Naive thymus-derived CD8-positive, alpha-beta T cell (primary cell): ENCODE results near the gene TGM6. TPM values are rescaled to one million over a fixed set of nuclear protein-coding genes. Genes with fewer than 3 reads are reported as not detected.
"Not testable (repeated sequence)": the region's sequence is repeated elsewhere in the genome, so short reads cannot be mapped to it uniquely, and the experiment has no call there.

Experiments
- ATAC-seq, 2 donors: fragments of 150-1000 bp; cut with Tn5 transposase in 1 of 2; sonication (Bioruptor Pico), chemical (Tn5 transposase) in 1 of 2; 1 replicate in 1 of 2; 2 replicates in 1 of 2; pipeline ENCODE4 v1.10.0; 2021; ENCODE audit warnings: mild to moderate bottlenecking in 2 of 2, moderate library complexity in 2 of 2
- POLR2A ChIA-PET: fragments of 350-600 bp; sonication (Branson Sonifier 250); formaldehyde crosslinking; loops from one replicate; lab custom pipeline; 2021; ENCODE audit warnings: antibody characterized with exemption; lab: Charles Lee
- DNase-seq, 10 donors: peaks; one replicate each; pipeline versions ENCODE4 v3.0.0 to v3.0.0-alpha.2; 2020 to 2022
- H3K27ac Mint-ChIP-seq, 10 donors: one replicate each; pipeline ENCODE4 v1.8.0; 2020 to 2022; ENCODE audit warnings: mild to moderate bottlenecking in 10 of 10, mixed read lengths in 10 of 10, moderate library complexity in 4 of 10, inconsistent platforms in 1 of 10
- H3K27me3 Mint-ChIP-seq, 5 donors: one replicate each; pipeline ENCODE4 v1.8.0; 2021 to 2022; ENCODE audit warnings: mixed read lengths in 5 of 5
- H3K36me3 Mint-ChIP-seq, 3 donors: one replicate each; pipeline ENCODE4 v1.8.0; 2020 to 2022; ENCODE audit warnings: mixed read lengths in 3 of 3, mild to moderate bottlenecking in 2 of 3, inconsistent platforms in 1 of 3
- H3K4me1 Mint-ChIP-seq, 4 donors: one replicate each; pipeline ENCODE4 v1.8.0; 2021 to 2022; ENCODE audit warnings: mixed read lengths in 4 of 4
- H3K4me3 Mint-ChIP-seq, 10 donors: one replicate each; pipeline ENCODE4 v1.8.0; 2020 to 2022; ENCODE audit warnings: mild to moderate bottlenecking in 10 of 10, mixed read lengths in 10 of 10, moderate library complexity in 6 of 10, inconsistent platforms in 1 of 10
- H3K9me3 Mint-ChIP-seq, 9 donors: one replicate each; pipeline ENCODE4 v1.8.0; 2020 to 2022; ENCODE audit warnings: mixed read lengths in 9 of 9, mild to moderate bottlenecking in 3 of 9, inconsistent platforms in 1 of 9, moderate library complexity in 1 of 9
- polyA plus RNA-seq, 3 donors: library from polyadenylated mRNA; unstranded; fragments of 300-500 nt; fragmentation: Illumina TruSeq; gene quantifications; one replicate each; pipeline ENCODE4 v1.2.3, GENCODE V29; 2021
- total RNA-seq, 8 experiments: library from RNA in 2 of 8; stranded (reverse) in 2 of 8; gene quantifications; one replicate each; pipeline ENCODE4 v1.2.3 and lab custom pipeline; 2021 to 2026

Gene TGM6
- total and polyA plus RNA-seq, 5 experiments from 2014 or later = not detected

- H3K9me3 Mint-ChIP-seq = peaks cover 0 to 15% (median 4%) of the 10 kb centered on the region in 9 donors
Observed at GRCh38 chr20:2403291-2404052, 22.8 kb downstream of the TGM6 start.

GRCh38 chr20:2405693-2406065 lies 25.0 kb downstream of the TGM6 start:
- peaks cover 0 to 7% (median 5%) of the 10 kb centered on the region in 3 donors for H3K36me3 Mint-ChIP-seq
- H3K27ac Mint-ChIP-seq = no peak overlapping the region
- no peak overlapping the region for H3K4me3 Mint-ChIP-seq
- ATAC-seq (no peak), DNase-seq (no peak)
- H3K27me3 Mint-ChIP-seq = peaks cover 8 to 50% (median 29%) of the 10 kb centered on the region in 5 donors
- H3K4me1 Mint-ChIP-seq = no peaks in the 10 kb centered on the region
- POLR2A ChIA-PET = no interaction called here
- H3K9me3 Mint-ChIP-seq = peaks cover 0 to 15% (median 4%) of the 10 kb centered on the region in 9 donors

More at GRCh38 chr20:2403291-2404052, 22.8 kb downstream of the TGM6 start:
- H3K4me3 Mint-ChIP-seq = no peak overlapping the region
- POLR2A ChIA-PET = no interaction called here
- no peaks in the 10 kb centered on the region for H3K4me1 Mint-ChIP-seq
- H3K27ac Mint-ChIP-seq = no peak overlapping the region
- H3K27me3 Mint-ChIP-seq = peaks cover 8 to 28% (median 18%) of the 10 kb centered on the region in 5 donors
- ATAC-seq (no peak), DNase-seq (no peak)
- peaks cover 0 to 5% (median 5%) of the 10 kb centered on the region in 3 donors for H3K36me3 Mint-ChIP-seq

- Mint-ChIP-seq H3K9me3 (peaks cover 0 to 15% (median 4%) of the 10 kb centered on the region in 9 donors), H3K27me3 (peaks cover 13 to 67% (median 32%) of the 10 kb centered on the region in 5 donors)
- POLR2A ChIA-PET, H3K27ac Mint-ChIP-seq, H3K4me3 Mint-ChIP-seq, H3K36me3 Mint-ChIP-seq, H3K4me1 Mint-ChIP-seq, DNase-seq, ATAC-seq: not testable (repeated sequence)
Observed at GRCh38 chr20:2407355-2407754, 26.7 kb downstream of the TGM6 start.

GRCh38 chr20:2408111-2408510 lies 27.4 kb downstream of the TGM6 start:
- H3K4me1 Mint-ChIP-seq = no peaks in the 10 kb centered on the region
- ATAC-seq (no peak), DNase-seq (no peak)
- peaks cover 13 to 69% (median 33%) of the 10 kb centered on the region in 5 donors for H3K27me3 Mint-ChIP-seq
- peaks cover 0 to 15% (median 4%) of the 10 kb centered on the region in 9 donors for H3K9me3 Mint-ChIP-seq
- POLR2A ChIA-PET = no interaction called here
- no peak overlapping the region for H3K27ac Mint-ChIP-seq
- H3K36me3 Mint-ChIP-seq = peaks cover 0 to 7% (median 5%) of the 10 kb centered on the region in 3 donors
- H3K4me3 Mint-ChIP-seq = no peak overlapping the region

- H3K9me3 Mint-ChIP-seq = no peaks in the 10 kb centered on the region
- POLR2A ChIA-PET = no interaction called here
- H3K4me3 Mint-ChIP-seq = no peak overlapping the region
- H3K36me3 Mint-ChIP-seq = no peaks in the 10 kb centered on the region
- DNase-seq (no peak), ATAC-seq (no peak)
- H3K4me1 Mint-ChIP-seq = no peaks in the 10 kb centered on the region
- peaks cover 8 to 29% (median 20%) of the 10 kb centered on the region in 5 donors for H3K27me3 Mint-ChIP-seq
- H3K27ac Mint-ChIP-seq = no peak overlapping the region
Observed at GRCh38 chr20:2416541-2417212, 36.0 kb downstream of the TGM6 start.

GRCh38 chr20:2417213-2417541 lies 36.5 kb downstream of the TGM6 start:
- Mint-ChIP-seq H3K27me3 (peaks cover 8 to 30% (median 22%) of the 10 kb centered on the region in 5 donors), H3K9me3 (no peaks in the 10 kb centered on the region), H3K4me1 (no peaks in the 10 kb centered on the region), H3K27ac (no peak overlapping the region), H3K36me3 (no peaks in the 10 kb centered on the region), H3K4me3 (no peak overlapping the region)
- DNase-seq (no peak), ATAC-seq (no peak)
- POLR2A ChIA-PET = no interaction called here

- Mint-ChIP-seq H3K9me3 (no peaks in the 10 kb centered on the region), H3K27ac (no peak overlapping the region), H3K4me1 (no peaks in the 10 kb centered on the region), H3K27me3 (peaks cover 10 to 28% (median 19%) of the 10 kb centered on the region in 5 donors), H3K36me3 (no peaks in the 10 kb centered on the region), H3K4me3 (no peak overlapping the region)
- ATAC-seq (no peak), DNase-seq (no peak)
- POLR2A ChIA-PET = no interaction called here
Observed at GRCh38 chr20:2418388-2418787, 37.7 kb downstream of the TGM6 start.

GRCh38 chr20:2420510-2420909 lies 39.8 kb downstream of the TGM6 start:
- POLR2A ChIA-PET = no interaction called here
- DNase-seq = no peak
- Mint-ChIP-seq H3K4me3 (no peak overlapping the region), H3K27ac (no peak overlapping the region), H3K4me1 (no peaks in the 10 kb centered on the region), H3K36me3 (no peaks in the 10 kb centered on the region), H3K9me3 (no peaks in the 10 kb centered on the region), H3K27me3 (peaks cover 8 to 23% (median 15%) of the 10 kb centered on the region in 5 donors)
- no peak for ATAC-seq

GRCh38 chr20:2421247-2421646 lies 40.5 kb downstream of the TGM6 start:
- POLR2A ChIA-PET = no interaction called here
- no peak for ATAC-seq
- no peaks in the 10 kb centered on the region for H3K9me3 Mint-ChIP-seq

GRCh38 chr20:2429051-2429450 lies 48.4 kb downstream of the TGM6 start:
- DNase-seq = no peak
- Mint-ChIP-seq H3K4me3 (no peak overlapping the region), H3K4me1 (no peaks in the 10 kb centered on the region), H3K9me3 (no peaks in the 10 kb centered on the region), H3K27me3 (peaks cover 16 to 45% (median 25%) of the 10 kb centered on the region in 5 donors), H3K36me3 (peaks cover 0 to 2% (median 0%) of the 10 kb centered on the region in 3 donors), H3K27ac (no peak overlapping the region)
- ATAC-seq = no peak
- POLR2A ChIA-PET = no interaction called here

More at GRCh38 chr20:2421247-2421646, 40.5 kb downstream of the TGM6 start:
- Mint-ChIP-seq H3K4me3 (no peak overlapping the region), H3K36me3 (peaks cover 0 to 2% (median 0%) of the 10 kb centered on the region in 3 donors), H3K4me1 (no peaks in the 10 kb centered on the region), H3K27ac (no peak overlapping the region), H3K27me3 (peaks cover 7 to 26% (median 11%) of the 10 kb centered on the region in 5 donors)
- no peak for DNase-seq

- Mint-ChIP-seq H3K27ac (no peak overlapping the region), H3K27me3 (peaks cover 16 to 45% (median 25%) of the 10 kb centered on the region in 5 donors), H3K36me3 (peaks cover 0 to 2% (median 0%) of the 10 kb centered on the region in 3 donors), H3K9me3 (no peaks in the 10 kb centered on the region), H3K4me3 (no peak overlapping the region), H3K4me1 (no peaks in the 10 kb centered on the region)
- DNase-seq (no peak), ATAC-seq (no peak)
- POLR2A ChIA-PET = no interaction called here
Observed at GRCh38 chr20:2430538-2430937, 49.8 kb downstream of the TGM6 start.

- H3K4me3 Mint-ChIP-seq = no peak overlapping the region
- no peaks in the 10 kb centered on the region for H3K9me3 Mint-ChIP-seq
- H3K27ac Mint-ChIP-seq = no peak overlapping the region
- H3K4me1 Mint-ChIP-seq = no peaks in the 10 kb centered on the region
- DNase-seq = no peak
- no peaks in the 10 kb centered on the region for H3K36me3 Mint-ChIP-seq
- POLR2A ChIA-PET = no interaction called here
- no peak for ATAC-seq
- peaks cover 16 to 45% (median 25%) of the 10 kb centered on the region in 5 donors for H3K27me3 Mint-ChIP-seq
Observed at GRCh38 chr20:2431185-2431584, 50.5 kb downstream of the TGM6 start.

GRCh38 chr20:2446845-2447244 lies 66.1 kb downstream of the TGM6 start:
- ATAC-seq = no peak
- H3K9me3 Mint-ChIP-seq = peaks cover 0 to 16% (median 0%) of the 10 kb centered on the region in 9 donors
- POLR2A ChIA-PET = no interaction called here
- no peak overlapping the region for H3K4me3 Mint-ChIP-seq
- peaks cover 0 to 6% (median 3%) of the 10 kb centered on the region in 4 donors for H3K4me1 Mint-ChIP-seq
- peaks cover 0 to 12% (median 9%) of the 10 kb centered on the region in 3 donors for H3K36me3 Mint-ChIP-seq
- H3K27me3 Mint-ChIP-seq = peaks cover 0 to 2% (median 0%) of the 10 kb centered on the region in 5 donors
- DNase-seq = no peak
- no peak overlapping the region for H3K27ac Mint-ChIP-seq
